GM08714 (cell line): ENCODE results near the gene MADD.

Experiments
- H3K4me3 ChIP-seq: fragments of 200-500 bp; sonication (Bioruptor generic); 2 replicates; pipeline ENCODE4 v1.5.1; 2014; ENCODE audit warnings: mild to moderate bottlenecking, low read length, inconsistent platforms
- ZNF274 ChIP-seq: IDR thresholded peaks from 2 replicates; pipeline ENCODE4 v1.6.1; 2012; ENCODE audit warnings: mild to moderate bottlenecking, low read depth, low read length

The MADD gene

DNA sequence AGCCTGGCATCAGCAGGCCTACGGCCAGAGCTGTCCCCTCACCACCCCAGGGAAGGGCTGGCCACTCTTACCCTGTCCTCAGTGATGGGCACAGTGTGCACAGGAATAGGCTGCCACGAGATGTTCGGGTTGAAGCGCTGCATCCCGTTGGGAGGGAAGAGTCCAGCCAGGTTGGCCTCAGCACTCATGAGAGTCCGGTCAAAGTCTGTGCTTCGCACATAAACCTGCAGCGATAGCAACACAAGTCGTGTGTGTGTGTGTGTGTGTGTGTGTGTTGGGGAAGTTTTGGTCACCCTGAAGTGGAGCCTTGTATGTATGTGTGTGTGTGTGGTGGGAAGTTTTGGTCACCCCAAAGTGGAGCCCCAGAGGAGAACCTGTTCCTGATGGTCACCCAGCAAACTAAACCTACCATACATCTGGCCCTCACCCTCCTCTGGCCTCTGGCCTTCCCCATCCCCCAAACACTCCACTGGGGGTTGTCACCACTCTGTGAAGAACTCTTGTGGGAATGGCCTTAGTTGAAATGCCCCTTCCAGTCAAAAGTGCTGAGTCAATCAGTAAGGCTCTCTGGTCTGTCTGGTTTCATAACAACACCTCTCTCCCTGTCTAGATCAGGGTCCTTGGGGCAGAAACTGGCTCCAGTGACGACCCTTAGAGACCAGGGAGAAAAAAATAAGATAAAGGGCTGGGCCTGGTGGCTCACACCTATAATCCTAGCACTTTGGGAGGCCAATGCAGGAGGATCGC, 24.1 kb upstream of the MADD start:
- TF ChIP-seq ZNF274: no peak
- H3K4me3 ChIP-seq: no peak overlapping the region

DNA sequence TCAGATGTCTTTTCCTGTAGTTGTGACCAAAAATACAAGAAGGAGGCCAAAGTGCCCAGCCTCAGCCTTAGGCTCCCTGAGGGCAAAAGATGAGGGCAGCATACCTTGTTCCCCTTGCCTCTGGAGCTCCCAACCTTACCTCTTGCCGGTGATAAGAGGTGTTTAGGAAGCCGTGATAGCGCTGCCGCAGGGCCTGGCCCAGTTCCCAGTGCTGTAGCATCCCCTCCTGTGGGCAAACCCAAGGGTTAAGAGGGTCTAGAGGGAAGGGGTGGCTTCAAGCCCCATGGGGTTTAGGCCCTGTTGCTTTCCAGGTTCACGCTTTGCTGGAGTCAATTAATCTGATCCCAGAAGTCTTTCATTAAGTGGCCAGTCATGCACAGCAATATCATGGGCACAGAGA, 22.4 kb upstream of the MADD start:
- H3K4me3 ChIP-seq: peak overlapping the region; percentile 92; the same call in 1 of the 2 replicates
- TF ChIP-seq ZNF274: no peak

DNA sequence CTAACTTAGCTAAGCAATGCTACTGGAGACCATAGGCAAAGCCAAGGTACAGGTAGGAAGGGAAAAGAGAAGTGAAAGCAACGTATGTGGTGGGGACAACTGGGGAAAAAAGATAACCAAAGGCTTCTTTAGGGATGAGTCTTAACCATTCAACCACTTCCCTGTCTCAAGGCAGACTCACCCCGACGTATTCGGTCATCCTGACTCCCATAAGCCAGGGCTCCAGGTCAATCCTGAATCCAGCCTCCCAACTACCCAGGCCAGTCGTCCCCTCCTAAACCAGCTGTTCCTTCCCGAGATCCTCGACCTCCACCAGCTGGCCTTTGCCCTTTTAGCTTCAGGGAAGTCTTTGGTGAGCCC, 21.6 kb upstream of the MADD start:
- H3K4me3 ChIP-seq: peak overlapping the region; percentile 92
- no peak for TF ChIP-seq ZNF274

DNA sequence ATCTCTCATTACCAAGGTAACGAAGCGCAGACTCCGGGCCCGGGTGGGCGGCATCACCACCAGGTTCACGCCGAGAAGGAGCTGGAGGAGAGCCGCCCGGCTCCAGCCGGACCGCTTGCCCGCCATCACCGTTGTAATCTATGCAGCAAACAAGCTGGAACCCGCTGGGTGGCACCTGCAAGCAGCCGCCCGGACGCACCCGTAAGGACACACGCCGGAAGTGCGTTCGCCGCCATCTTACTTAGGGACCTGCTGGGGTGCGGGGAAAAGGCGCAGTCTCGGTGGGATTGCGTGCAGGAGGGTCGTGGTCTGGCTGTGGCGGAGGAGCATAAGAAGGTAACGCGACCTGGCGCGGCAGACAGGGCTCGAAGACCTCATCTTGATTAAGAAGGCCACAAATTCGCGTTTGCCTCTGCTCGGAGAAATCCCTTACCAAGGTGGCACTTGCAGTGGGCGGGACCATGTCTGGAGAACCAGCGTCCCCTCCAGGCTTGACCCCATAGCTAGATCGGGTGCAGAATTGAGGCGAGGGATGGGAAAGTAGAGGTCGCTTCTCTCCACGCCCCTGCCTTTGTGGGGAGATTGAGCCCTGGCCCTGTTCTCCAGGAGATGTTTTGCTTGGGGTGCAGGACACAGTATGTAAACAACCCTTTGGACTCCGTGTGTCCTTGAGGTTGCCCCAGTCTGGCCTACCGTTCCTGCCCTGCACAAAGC, 21.1 kb upstream of the MADD start, which contains the start of gene ACP2:
Gene ACP2, minus strand, starts transcription at position 151 of the 714 bp plus-strand sequence. Its CDS starts 25 bp downstream, at position 126.
- H3K4me3 ChIP-seq: peak within 1 kb of the TSS; percentile 92
- TF ChIP-seq ZNF274: no peak

DNA sequence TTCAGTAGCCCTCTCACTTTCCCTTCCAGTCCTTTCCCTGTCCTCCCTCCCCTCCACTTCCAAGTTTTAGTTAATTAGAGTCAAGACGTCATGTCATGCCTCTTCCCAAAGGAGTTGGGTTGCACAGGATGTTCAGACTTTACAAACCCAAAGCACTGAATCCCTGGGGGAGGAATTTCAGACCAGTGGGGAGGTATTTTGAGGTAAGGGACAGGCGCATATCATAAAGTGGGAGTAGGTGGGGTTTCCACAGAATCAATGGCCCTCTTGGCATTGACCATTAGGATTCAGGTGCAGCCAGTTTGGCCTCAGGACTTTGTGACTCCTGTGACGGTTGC, 20.6 kb upstream of the MADD start:
- TF ChIP-seq ZNF274: no peak
- peak overlapping the region; percentile 92 for H3K4me3 ChIP-seq

DNA sequence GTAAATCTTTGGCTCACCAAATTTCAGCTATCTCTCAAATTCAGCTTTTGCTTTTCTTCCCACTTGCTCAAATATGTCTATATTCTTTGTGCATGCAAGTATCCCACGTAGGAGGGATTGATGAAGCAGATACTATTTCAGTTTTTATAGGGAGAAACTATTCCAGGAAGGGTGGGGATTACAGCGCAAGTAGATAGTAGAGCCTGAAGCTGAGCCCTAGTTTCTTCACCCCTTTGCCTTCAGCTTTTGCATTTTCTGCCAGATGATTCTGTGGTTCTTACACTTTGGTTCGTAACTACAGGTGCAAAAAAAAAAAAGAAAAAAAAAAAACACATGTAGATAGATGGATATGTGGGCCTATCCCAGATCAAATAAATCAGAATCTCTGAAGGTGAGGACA, 18.2 kb upstream of the MADD start:
- no peak overlapping the region for H3K4me3 ChIP-seq
- TF ChIP-seq ZNF274: no peak

DNA sequence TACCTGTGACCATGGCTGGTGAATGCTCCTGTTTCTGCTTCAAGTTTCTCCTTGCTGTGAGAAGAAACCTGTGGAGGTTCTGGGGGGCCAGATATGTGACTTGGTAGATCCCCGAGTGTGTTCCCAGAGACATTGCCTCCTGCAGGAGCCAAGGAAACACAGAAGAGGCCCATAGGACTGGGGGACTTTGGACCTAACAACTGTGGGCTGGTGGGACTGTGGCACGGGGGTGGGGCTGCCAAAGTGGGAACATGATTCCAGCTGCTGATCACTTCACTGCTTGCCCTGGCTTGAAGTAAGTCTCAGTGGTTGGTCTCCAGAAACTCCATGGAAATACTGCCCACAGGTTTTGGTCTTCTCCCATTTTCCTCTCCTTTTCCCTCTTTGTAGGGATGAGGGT, 16.3 kb upstream of the MADD start:
- H3K4me3 ChIP-seq: no peak overlapping the region
- no peak for TF ChIP-seq ZNF274

DNA sequence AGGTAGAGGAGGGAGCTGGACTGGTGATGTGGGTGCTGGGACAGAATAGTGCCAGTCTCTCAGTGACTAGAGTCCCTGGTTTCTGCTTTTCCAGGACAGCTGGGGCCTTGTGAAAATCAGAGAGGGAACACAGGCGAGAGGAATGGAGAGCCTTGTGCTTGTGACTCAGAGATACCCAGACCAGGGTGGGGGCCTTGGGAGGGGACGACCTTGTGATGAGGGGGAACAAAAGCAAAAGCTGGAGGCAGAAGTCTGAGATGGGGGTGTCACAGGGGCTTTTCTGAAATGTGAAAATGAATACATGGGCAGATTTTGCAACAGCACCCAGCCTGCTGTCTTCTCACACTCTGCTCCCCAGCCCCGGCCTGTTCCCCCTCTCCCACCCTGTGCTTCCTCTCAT, 15.5 kb upstream of the MADD start:
- no peak for TF ChIP-seq ZNF274

DNA sequence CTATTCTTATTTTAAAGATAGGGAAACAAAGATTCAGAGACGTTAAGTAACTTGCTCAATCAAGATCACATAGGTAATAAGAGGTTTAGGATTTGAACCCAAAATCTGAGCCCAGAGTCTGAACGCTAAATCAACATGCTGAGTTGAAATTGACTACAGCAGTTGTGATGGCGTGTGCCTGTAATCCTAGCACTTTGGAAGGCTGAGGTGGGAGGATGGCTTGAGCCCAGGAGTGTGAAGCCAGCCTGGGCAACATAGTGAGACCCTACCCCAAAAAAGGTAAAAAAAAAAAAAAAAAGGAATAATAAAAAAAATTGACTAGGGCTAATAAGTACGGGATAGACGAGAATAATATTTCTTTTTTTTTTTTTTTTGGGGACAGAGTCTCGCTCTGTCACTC, 13.6 kb upstream of the MADD start:
- no peak for TF ChIP-seq ZNF274

More for the DNA sequence above, 15.5 kb upstream of the MADD start:
- H3K4me3 ChIP-seq: no peak overlapping the region

DNA sequence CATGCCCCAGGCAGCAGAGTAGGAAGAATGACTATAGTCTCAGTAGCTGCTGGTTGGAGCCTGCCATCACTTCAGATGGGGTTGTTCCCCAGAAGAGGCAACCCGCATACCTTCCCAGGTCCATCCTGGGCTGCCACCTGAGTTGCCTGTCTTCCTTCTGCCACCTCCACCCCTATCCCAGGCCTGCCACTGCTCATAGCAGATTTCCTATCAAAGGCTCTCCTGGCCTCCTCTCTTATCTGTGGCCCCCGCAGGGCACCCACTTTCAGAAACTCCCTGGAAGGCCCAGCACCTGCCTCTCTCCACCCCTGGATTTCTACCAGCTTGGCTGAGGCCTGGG, 12.8 kb upstream of the MADD start:
- no peak for TF ChIP-seq ZNF274
- no peak overlapping the region for H3K4me3 ChIP-seq

More for the DNA sequence above, 13.6 kb upstream of the MADD start:
- H3K4me3 ChIP-seq: no peak overlapping the region

DNA sequence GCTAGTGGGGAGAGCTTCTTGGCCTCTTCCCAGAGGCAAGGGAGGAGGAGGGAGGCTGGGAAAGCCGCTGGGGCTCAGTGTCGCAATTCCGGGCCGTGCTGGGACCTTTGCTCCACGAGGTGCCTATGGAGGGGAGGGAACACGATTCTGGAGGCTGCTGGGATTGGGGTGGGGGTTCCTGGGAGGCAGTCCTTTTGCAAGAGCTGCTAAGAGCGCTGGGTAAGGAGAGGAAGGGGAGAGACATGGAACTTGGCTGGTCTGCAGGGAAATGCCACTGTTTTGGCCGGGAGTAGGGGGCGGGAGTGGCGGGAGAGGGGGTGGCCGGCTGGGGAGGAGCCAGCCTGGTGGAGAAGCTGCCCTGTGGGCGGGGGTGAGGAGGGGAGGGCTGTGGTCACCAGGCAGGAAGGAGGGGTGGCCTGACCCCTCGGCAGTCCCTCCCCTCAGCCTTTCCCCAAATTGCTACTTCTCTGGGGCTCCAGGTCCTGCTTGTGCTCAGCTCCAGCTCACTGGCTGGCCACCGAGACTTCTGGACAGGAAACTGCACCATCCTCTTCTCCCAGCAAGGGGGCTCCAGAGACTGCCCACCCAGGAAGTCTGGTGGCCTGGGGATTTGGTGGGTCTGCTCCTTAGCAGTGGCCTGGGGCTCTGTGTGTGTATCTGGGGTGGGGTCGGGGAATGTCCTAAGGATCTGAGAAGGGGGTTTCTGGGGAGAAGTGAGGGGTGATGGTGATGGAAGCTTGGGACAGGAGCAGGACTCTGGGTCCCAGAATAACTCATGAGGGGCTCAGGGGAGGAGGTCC, 12.2 kb upstream of the MADD start, which contains the start of gene NR1H3:
Gene NR1H3, plus strand, starts transcription at position 480 of the 800 bp plus-strand sequence. CDS start 1,221 bp downstream, outside the sequence.
- TF ChIP-seq ZNF274: no peak
- H3K4me3 ChIP-seq: no peak within 1 kb of the TSS

DNA sequence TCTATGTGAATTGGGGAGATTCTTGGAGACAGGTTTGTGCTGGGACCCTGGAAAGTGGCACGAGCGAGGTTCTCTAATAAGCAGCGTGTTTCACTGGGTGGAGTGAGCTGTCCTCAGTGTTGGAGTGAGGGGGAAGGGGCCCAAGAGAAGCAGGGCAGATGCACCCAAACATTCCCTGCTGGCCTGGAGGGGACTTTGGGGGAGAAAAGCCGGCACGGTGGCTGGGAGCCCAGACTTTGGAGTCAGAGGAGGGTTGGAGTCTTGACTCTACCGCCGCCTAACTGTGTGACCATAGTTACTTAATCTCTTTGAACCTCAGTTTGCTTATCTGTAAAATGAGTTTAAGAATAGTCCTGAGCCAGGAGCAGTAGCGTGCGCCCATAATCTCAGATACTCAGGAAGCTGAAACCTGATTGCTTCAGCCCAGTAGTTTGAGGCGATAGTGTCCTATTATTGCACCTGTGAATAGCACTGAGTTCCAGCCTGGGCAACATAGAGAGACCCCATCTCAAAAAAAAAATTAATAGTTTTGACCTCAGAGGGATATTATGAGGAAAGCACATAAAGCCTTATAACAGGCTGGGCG, 11.5 kb upstream of the MADD start:
- TF ChIP-seq ZNF274: no peak
- no peak overlapping the region for H3K4me3 ChIP-seq

DNA sequence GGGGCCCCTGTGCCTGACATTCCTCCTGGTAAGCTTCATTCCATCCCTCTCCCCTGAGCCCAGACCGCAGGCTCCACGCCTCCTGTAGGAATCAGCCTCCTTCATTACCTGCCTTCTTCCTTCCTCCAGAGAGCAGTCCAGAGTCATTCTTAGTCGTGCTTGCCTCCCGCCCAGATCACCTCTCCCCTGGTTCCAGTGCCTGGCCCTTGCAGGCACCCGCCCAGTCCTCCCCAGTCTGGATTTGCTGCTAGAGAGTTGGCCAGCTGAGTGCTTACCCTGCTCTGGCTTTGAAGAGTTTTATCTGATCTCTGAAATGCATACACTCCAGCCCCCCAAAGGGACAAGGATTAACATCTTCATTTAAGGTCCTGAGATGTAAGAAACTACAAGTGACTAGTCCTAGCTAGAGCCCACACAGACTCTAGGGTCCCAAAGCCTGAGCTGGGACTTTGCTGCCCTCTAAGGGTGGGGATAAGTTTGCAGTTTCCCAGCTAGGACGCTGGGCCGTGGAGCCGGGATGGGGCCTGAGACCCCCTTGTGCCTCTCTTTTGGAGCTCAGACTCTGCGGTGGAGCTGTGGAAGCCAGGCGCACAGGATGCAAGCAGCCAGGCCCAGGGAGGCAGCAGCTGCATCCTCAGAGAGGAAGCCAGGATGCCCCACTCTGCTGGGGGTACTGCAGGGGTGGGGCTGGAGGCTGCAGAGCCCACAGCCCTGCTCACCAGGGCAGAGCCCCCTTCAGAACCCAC, 10.5 kb upstream of the MADD start:
- no peak overlapping the region for H3K4me3 ChIP-seq
- TF ChIP-seq ZNF274: no peak

DNA sequence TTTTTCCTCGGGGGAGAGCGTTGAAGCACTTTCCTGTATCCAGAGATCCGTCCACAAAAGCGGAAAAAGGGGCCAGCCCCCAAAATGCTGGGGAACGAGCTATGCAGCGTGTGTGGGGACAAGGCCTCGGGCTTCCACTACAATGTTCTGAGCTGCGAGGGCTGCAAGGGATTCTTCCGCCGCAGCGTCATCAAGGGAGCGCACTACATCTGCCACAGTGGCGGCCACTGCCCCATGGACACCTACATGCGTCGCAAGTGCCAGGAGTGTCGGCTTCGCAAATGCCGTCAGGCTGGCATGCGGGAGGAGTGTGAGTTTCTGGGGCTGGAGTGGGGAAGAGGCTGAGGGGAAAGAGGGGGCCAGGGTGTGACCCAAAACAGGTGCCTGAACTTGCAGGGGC, 9.6 kb upstream of the MADD start:
- no peak for TF ChIP-seq ZNF274
- H3K4me3 ChIP-seq: no peak overlapping the region
